HepG2 (cell line): Measurements from ENCODE around the gene ITGB7. TPM values are rescaled to one million over a fixed set of nuclear protein-coding genes. Genes with fewer than 3 reads are reported as not detected.

Experiments
- ATF1 ChIP-seq: IDR thresholded peaks from 2 replicates; pipeline ENCODE4 v1.6.1; 2016; ENCODE audit warnings: mild to moderate bottlenecking, control low read depth
- FOXA3 ChIP-seq: IDR thresholded peaks from 2 replicates; pipeline ENCODE4 v1.6.1; 2016; ENCODE audit warnings: missing genetic modification reagents, missing compliant biosample characterization
- NCOA2 ChIP-seq: sonication (generic); formaldehyde crosslinking; IDR thresholded peaks from 2 replicates; pipeline ENCODE4 v1.8.0; 2022; ENCODE audit warnings: inconsistent platforms
- NCOA5 ChIP-seq: sonication (generic); formaldehyde crosslinking; IDR thresholded peaks from 2 replicates; pipeline ENCODE4 v1.4.0; 2020; ENCODE audit warnings: missing genetic modification reagents
- SMYD3 ChIP-seq: sonication (generic); formaldehyde crosslinking; IDR thresholded peaks from 2 replicates; pipeline ENCODE4 v1.8.1; 2023; ENCODE audit warnings: mild to moderate bottlenecking, missing genetic modification reagents
- SOX5 ChIP-seq: IDR thresholded peaks from 2 replicates; pipeline ENCODE4 v1.6.1; 2016; ENCODE audit warnings: borderline replicate concordance
- ZFP1 ChIP-seq: IDR thresholded peaks from 2 replicates; pipeline ENCODE4 v1.6.1; 2016
- ZNF317 ChIP-seq: sonication (generic); formaldehyde crosslinking; IDR thresholded peaks from 2 replicates; pipeline ENCODE4 v1.5.0; 2020; ENCODE audit warnings: mild to moderate bottlenecking, missing genetic modification reagents
- ZNF546 ChIP-seq: sonication (generic); formaldehyde crosslinking; conservative IDR thresholded peaks from 2 replicates; pipeline ENCODE4 v1.8.1; 2023; ENCODE audit warnings: mild to moderate bottlenecking, missing genetic modification reagents
- ZNF570 ChIP-seq: sonication (generic); formaldehyde crosslinking; IDR thresholded peaks from 2 replicates; pipeline ENCODE4 v1.4.0; 2020; ENCODE audit warnings: mild to moderate bottlenecking, missing genetic modification reagents, borderline replicate concordance
- ZNF720 ChIP-seq: sonication (generic); formaldehyde crosslinking; IDR thresholded peaks from 2 replicates; pipeline ENCODE4 v1.4.0; 2020; ENCODE audit warnings: missing genetic modification reagents
- ZSCAN29 ChIP-seq: sonication (generic); formaldehyde crosslinking; conservative IDR thresholded peaks from 2 replicates; pipeline ENCODE4 v1.4.0; 2020; ENCODE audit warnings: mild to moderate bottlenecking, missing genetic modification reagents
- ZZZ3 ChIP-seq: sonication (generic); formaldehyde crosslinking; IDR thresholded peaks from 2 replicates; pipeline ENCODE4 v1.4.0; 2020; ENCODE audit warnings: missing genetic modification reagents, mild to moderate bottlenecking, borderline replicate concordance
- polyA plus RNA-seq, 8 experiments: library from polyadenylated mRNA; depleted of rRNA in 3 of 8; stranded (reverse) in 7 of 8; unstranded in 1 of 8; fragments of >200 nt; fragmentation: Illumina TruSeq in 4 of 8; extraction: Trizol in 4 of 8; gene quantifications; 2 replicates each; pipeline versions ENCODE4 v1.2.1 to v1.2.3, GENCODE V29; 2011 to 2016; ENCODE audit warnings: low read depth in 4 of 8, missing spikeins in 1 of 8, mixed read lengths in 1 of 8; ENCODE audit not compliant: insufficient read depth in 1 of 8
- total RNA-seq, 5 experiments: library from RNA; depleted of rRNA; stranded (reverse); fragments of >200 nt; fragmentation: Illumina TruSeq; extraction: Trizol; gene quantifications; 2 replicates each; pipeline ENCODE4 v1.2.3, GENCODE V29; 2016; ENCODE audit warnings: low read depth in 1 of 5
- TF ChIP-seq, protein P1 (sequence below): IDR thresholded peaks from 2 replicates; pipeline ENCODE4 v1.6.1; 2018; ENCODE audit warnings: missing genetic modification reagents, mild to moderate bottlenecking, missing compliant biosample characterization
- TF ChIP-seq, protein P2 (sequence below): sonication (generic); formaldehyde crosslinking; IDR thresholded peaks from 2 replicates; pipeline ENCODE4 v1.4.0; 2020; ENCODE audit warnings: missing genetic modification reagents
- TF ChIP-seq, protein P3 (sequence below): sonication (generic); formaldehyde crosslinking; conservative IDR thresholded peaks from 2 replicates; pipeline ENCODE4 v1.5.0; 2020; ENCODE audit warnings: missing genetic modification reagents
- TF ChIP-seq, protein P4 (sequence below): sonication (generic); formaldehyde crosslinking; IDR thresholded peaks from 2 replicates; pipeline ENCODE4 v1.4.0; 2020; ENCODE audit warnings: missing genetic modification reagents
- TF ChIP-seq, protein P5 (sequence below): sonication (generic); formaldehyde crosslinking; IDR thresholded peaks from 2 replicates; pipeline ENCODE4 v1.8.1; 2023; ENCODE audit warnings: mild to moderate bottlenecking, inconsistent platforms, moderate library complexity, missing genetic modification reagents, borderline replicate concordance
- TF ChIP-seq, protein P6 (sequence below): sonication (generic); formaldehyde crosslinking; conservative IDR thresholded peaks from 2 replicates; pipeline ENCODE4 v1.8.1; 2023; ENCODE audit warnings: missing genetic modification reagents
- TF ChIP-seq, protein P7 (sequence below): sonication (generic); formaldehyde crosslinking; IDR thresholded peaks from 2 replicates; pipeline ENCODE4 v1.8.1; 2023; ENCODE audit warnings: mild to moderate bottlenecking, moderate library complexity, missing genetic modification reagents
- TF ChIP-seq, protein P8 (sequence below): sonication (generic); formaldehyde crosslinking; IDR thresholded peaks from 2 replicates; pipeline ENCODE4 v1.8.0; 2022; ENCODE audit warnings: missing genetic modification reagents, low read depth, mild to moderate bottlenecking, borderline replicate concordance

The ITGB7 gene
- total and polyA plus RNA-seq, 2 of the 13 experiments (the other 11 are each of a cell fraction or from before 2014, with no cell fraction given): 0.16 to 0.18 TPM

DNA sequence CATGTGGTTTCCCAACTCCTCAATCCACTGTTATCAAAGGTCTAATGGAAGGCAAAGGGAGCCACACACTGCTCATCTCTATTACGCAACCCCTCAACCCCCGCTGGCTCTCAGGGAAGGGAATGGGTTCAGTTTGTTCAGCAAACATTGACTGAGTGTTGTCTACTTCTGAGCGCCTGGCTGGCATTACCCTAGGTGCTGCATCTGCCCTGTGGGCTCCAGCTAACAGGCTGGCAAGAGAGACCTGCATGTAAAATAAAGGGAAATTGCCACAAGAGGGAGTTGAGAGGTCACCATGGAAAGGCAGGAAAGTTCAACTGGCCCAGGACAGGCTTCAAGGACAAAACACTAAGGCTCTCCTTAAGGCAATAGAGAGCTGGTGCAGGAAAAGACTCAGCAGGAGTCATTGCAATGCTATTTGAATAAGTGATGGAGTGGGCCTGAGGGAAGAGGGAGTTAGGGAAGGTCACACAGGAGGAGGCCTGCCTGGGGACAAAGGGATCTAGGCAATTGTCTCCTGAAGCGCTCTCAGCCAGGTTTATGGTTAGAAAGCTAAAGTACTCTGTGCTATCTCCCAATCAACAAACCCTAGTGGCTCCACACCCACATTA lies 32.1 kb downstream of the ITGB7 start (continued):
- TF ChIP-seq, protein P1, sequence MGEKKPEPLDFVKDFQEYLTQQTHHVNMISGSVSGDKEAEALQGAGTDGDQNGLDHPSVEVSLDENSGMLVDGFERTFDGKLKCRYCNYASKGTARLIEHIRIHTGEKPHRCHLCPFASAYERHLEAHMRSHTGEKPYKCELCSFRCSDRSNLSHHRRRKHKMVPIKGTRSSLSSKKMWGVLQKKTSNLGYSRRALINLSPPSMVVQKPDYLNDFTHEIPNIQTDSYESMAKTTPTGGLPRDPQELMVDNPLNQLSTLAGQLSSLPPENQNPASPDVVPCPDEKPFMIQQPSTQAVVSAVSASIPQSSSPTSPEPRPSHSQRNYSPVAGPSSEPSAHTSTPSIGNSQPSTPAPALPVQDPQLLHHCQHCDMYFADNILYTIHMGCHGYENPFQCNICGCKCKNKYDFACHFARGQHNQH: peak; percentile 69; the same call in 1 of the 2 replicates
- TF ChIP-seq SMYD3 (no peak), ZNF720 (CRISPR knock-in tag) (no peak), ZNF546 (CRISPR knock-in tag) (no peak), ZFP1 (peak; percentile 41; the same call in 1 of the 2 replicates), ATF1 (CRISPR knock-in tag) (peak; percentile 47; the same call in 1 of the 2 replicates), FOXA3 (CRISPR knock-in tag) (peak; percentile 84), NCOA5 (CRISPR knock-in tag) (no peak), NCOA2 (CRISPR knock-in tag) (peak; percentile 74), ZZZ3 (CRISPR knock-in tag) (no peak), ZNF317 (peak; percentile 67; the same call in 1 of the 2 replicates), ZSCAN29 (CRISPR knock-in tag) (0 out of 2 replicates have a peak, but pooled peaks have one; percentile 57), SOX5 (CRISPR knock-in tag) (peak; percentile 32; the same call in 1 of the 2 replicates), ZNF570 (CRISPR knock-in tag) (no peak)
- TF ChIP-seq, protein P2, sequence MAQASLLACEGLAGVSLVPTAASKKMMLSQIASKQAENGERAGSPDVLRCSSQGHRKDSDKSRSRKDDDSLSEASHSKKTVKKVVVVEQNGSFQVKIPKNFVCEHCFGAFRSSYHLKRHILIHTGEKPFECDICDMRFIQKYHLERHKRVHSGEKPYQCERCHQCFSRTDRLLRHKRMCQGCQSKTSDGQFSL (CRISPR knock-in tag): no peak
- TF ChIP-seq, protein P3, sequence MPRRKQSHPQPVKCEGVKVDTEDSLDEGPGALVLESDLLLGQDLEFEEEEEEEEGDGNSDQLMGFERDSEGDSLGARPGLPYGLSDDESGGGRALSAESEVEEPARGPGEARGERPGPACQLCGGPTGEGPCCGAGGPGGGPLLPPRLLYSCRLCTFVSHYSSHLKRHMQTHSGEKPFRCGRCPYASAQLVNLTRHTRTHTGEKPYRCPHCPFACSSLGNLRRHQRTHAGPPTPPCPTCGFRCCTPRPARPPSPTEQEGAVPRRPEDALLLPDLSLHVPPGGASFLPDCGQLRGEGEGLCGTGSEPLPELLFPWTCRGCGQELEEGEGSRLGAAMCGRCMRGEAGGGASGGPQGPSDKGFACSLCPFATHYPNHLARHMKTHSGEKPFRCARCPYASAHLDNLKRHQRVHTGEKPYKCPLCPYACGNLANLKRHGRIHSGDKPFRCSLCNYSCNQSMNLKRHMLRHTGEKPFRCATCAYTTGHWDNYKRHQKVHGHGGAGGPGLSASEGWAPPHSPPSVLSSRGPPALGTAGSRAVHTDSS (CRISPR knock-in tag): no peak
- TF ChIP-seq, protein P4, sequence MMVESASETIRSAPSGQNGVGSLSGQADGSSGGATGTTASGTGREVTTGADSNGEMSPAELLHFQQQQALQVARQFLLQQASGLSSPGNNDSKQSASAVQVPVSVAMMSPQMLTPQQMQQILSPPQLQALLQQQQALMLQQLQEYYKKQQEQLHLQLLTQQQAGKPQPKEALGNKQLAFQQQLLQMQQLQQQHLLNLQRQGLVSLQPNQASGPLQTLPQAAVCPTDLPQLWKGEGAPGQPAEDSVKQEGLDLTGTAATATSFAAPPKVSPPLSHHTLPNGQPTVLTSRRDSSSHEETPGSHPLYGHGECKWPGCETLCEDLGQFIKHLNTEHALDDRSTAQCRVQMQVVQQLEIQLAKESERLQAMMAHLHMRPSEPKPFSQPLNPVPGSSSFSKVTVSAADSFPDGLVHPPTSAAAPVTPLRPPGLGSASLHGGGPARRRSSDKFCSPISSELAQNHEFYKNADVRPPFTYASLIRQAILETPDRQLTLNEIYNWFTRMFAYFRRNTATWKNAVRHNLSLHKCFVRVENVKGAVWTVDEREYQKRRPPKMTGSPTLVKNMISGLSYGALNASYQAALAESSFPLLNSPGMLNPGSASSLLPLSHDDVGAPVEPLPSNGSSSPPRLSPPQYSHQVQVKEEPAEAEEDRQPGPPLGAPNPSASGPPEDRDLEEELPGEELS (CRISPR knock-in tag): peak; percentile 64
- TF ChIP-seq, protein P5, sequence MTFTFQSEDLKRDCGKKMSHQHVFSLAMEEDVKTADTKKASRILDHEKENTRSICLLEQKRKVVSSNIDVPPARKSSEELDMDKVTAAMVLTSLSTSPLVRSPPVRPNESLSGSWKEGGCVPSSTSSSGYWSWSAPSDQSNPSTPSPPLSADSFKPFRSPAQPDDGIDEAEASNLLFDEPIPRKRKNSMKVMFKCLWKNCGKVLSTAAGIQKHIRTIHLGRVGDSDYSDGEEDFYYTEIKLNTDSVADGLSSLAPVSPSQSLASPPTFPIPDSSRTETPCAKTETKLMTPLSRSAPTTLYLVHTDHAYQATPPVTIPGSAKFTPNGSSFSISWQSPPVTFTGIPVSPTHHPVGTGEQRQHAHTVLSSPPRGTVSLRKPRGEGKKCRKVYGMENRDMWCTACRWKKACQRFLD (CRISPR knock-in tag): no peak
- TF ChIP-seq, protein P6, sequence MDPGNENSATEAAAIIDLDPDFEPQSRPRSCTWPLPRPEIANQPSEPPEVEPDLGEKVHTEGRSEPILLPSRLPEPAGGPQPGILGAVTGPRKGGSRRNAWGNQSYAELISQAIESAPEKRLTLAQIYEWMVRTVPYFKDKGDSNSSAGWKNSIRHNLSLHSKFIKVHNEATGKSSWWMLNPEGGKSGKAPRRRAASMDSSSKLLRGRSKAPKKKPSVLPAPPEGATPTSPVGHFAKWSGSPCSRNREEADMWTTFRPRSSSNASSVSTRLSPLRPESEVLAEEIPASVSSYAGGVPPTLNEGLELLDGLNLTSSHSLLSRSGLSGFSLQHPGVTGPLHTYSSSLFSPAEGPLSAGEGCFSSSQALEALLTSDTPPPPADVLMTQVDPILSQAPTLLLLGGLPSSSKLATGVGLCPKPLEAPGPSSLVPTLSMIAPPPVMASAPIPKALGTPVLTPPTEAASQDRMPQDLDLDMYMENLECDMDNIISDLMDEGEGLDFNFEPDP (CRISPR knock-in tag): no peak
- TF ChIP-seq, protein P7, sequence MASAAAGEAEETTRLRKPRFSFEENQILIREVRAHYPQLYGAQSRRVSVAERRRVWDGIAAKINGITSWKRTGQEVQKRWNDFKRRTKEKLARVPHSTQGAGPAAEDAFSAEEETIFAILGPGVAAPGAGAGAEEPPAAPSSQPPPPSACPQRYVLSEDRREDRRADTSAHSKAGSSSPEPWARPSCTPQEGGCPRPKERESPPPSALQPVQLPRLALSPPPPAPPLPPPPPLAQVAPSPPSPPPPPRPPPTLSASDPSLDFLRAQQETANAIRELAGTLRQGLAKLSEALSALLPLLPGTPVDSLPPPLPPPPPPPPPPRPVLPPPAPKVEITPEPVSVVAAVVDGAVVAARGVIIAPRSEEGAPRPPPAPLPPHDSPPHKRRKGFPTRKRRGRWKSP (CRISPR knock-in tag): peak; percentile 66
- TF ChIP-seq, protein P8, sequence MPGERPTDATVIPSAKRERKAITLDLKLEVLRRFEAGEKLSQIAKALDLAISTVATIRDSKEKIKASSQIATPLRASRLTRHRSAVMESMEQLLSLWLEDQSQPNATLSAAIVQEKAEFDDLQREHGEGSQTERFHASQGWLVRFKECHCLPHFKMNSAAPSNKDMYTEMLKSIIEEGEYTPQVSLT: no peak
